ENCODE data around the gene GUCY1A1.

DNA sequence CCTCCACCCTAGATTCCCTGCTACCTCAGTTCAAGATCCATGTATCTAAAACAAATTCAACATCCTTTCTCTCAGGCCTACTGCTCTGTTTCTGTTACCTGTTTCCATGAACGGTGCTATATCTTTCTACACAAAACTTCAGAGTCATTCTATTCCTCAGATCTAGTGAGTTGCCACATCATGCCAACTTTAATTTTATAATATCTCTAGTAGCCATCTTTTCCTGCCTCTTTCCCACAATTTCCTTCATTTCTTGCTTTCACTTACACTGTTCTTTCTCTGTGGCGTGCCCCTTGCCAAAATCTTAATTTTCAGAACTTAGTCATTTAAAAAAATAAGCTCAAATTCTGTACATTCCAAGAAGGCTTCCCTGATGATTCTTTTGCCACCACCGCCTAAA lies 15.2 kb downstream of the GUCY1A1 start:
- TF ChIP-seq, protein P1, sequence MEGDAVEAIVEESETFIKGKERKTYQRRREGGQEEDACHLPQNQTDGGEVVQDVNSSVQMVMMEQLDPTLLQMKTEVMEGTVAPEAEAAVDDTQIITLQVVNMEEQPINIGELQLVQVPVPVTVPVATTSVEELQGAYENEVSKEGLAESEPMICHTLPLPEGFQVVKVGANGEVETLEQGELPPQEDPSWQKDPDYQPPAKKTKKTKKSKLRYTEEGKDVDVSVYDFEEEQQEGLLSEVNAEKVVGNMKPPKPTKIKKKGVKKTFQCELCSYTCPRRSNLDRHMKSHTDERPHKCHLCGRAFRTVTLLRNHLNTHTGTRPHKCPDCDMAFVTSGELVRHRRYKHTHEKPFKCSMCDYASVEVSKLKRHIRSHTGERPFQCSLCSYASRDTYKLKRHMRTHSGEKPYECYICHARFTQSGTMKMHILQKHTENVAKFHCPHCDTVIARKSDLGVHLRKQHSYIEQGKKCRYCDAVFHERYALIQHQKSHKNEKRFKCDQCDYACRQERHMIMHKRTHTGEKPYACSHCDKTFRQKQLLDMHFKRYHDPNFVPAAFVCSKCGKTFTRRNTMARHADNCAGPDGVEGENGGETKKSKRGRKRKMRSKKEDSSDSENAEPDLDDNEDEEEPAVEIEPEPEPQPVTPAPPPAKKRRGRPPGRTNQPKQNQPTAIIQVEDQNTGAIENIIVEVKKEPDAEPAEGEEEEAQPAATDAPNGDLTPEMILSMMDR (conservative IDR thresholded peaks at IDR 0.05; ENCODE audit: low read depth, low read length) = no peak
- no peak for TF ChIP-seq EZH2phosphoT487 (IDR thresholded peaks at IDR 0.05; ENCODE audit: borderline replicate concordance, low read length)

All from PC-3 (cell line).